ENCODE measurements around the gene AFF4.

The AFF4 gene

DNA sequence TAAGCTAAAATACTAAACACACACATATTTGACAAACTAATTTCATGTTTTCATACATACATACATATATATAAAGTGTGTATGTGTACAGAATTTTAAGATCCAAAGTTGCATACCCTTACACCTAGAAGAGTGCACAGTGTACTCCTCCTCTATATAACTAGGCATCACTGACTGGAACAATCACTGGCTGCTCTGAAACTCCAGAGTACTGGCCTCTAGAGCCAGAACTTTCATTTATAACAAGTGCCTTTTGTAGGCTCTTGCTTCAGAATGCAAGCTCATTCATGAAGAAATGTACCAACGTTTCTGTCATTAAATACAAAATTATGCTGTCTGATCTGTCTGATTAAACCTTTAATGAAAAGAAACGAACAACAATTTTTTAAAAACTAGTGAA lies 86.0 kb downstream of the AFF4 start:
- no peak for DNase-seq (ENCODE audit: insufficient read length)
- TF ChIP-seq POLR2A (IDR thresholded peaks at IDR 0.05; ENCODE audit: low read depth, low read length) (no peak), TAF1 (IDR thresholded peaks at IDR 0.05; ENCODE audit: borderline replicate concordance, low read depth, low read length) (no peak), POLR2AphosphoS5 (IDR thresholded peaks at IDR 0.05; ENCODE audit: low read depth, low read length) (no peak)
- FAIRE-seq, result no peak

DNA sequence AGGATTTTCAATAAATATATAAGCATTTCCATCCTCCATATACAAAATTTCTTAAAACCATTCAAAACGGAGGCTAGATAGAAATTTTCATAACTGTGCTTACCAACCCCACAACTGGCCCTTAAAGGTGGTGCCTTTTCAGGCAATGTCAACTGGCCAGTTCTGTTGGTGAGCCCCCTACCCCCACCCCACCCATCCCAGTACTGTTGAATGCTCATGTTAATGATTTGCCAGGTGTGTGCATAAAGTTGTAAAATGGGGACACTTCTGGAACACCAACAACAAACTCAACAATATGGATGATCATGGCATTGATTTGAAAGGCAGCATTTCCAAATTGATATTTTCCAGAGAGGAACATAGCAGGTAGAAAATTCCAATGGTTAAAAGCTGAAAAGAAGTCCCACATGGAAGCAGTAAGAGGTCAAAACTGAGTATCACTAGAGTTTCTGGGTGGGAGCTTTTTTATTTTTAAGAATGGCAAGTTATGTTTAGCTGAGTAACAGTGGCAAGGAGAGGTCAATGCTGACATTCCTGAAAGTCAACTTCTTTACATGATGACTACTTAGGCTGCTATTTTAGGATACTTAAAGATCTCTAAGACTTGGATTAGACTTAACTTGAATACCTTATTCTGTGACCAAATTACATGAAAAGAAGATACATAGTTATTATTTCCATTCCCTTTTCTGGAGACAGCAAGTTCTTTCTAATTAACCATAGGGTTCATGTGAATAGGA lies 87.2 kb downstream of the AFF4 start:
- TF ChIP-seq POLR2AphosphoS5 (IDR thresholded peaks at IDR 0.05; ENCODE audit: low read depth, low read length) (no peak), POLR2A (IDR thresholded peaks at IDR 0.05; ENCODE audit: low read depth, low read length) (no peak), TAF1 (IDR thresholded peaks at IDR 0.05; ENCODE audit: borderline replicate concordance, low read depth, low read length) (no peak)
- DNase-seq (ENCODE audit: insufficient read length), result no peak
- FAIRE-seq, result peak; percentile 42

GRCh38 chr5:132873930-132874271 lies 89.5 kb downstream of the AFF4 start:
- FAIRE-seq (no peak), DNase-seq (ENCODE audit: insufficient read length) (no peak)

GRCh38 chr5:132873119-132873929 lies 90.1 kb downstream of the AFF4 start, which contains the start of gene LEAP2:
TSS of gene LEAP2 (plus strand) at chr5:132873668. CDS start at chr5:132873695, 27 bp downstream.
- 0 out of 2 replicates have a peak, but pooled peaks have one; percentile 11 for TF ChIP-seq POLR2A (IDR thresholded peaks at IDR 0.05; ENCODE audit: low read depth, low read length)
- TF ChIP-seq TAF1 (IDR thresholded peaks at IDR 0.05; ENCODE audit: borderline replicate concordance, low read depth, low read length), result no peak
- no peak; the same call in 1 of the 2 replicates for TF ChIP-seq POLR2AphosphoS5 (IDR thresholded peaks at IDR 0.05; ENCODE audit: low read depth, low read length)
- no peak for FAIRE-seq
- no peak for DNase-seq (ENCODE audit: insufficient read length)

More at GRCh38 chr5:132873930-132874271, 89.5 kb downstream of the AFF4 start:
- no peak for TF ChIP-seq TAF1 (IDR thresholded peaks at IDR 0.05; ENCODE audit: borderline replicate concordance, low read depth, low read length)
- 0 out of 2 replicates have a peak, but pooled peaks have one; percentile 1 for TF ChIP-seq POLR2A (IDR thresholded peaks at IDR 0.05; ENCODE audit: low read depth, low read length)

- no peak for TF ChIP-seq TAF1 (IDR thresholded peaks at IDR 0.05; ENCODE audit: borderline replicate concordance, low read depth, low read length)
- TF ChIP-seq POLR2A (IDR thresholded peaks at IDR 0.05; ENCODE audit: low read depth, low read length), result no peak
- no peak for TF ChIP-seq POLR2AphosphoS5 (IDR thresholded peaks at IDR 0.05; ENCODE audit: low read depth, low read length)
- DNase-seq (ENCODE audit: insufficient read length) (no peak), FAIRE-seq (no peak)
Measured at GRCh38 chr5:132872788-132873118, 90.7 kb downstream of the AFF4 start.

DNA sequence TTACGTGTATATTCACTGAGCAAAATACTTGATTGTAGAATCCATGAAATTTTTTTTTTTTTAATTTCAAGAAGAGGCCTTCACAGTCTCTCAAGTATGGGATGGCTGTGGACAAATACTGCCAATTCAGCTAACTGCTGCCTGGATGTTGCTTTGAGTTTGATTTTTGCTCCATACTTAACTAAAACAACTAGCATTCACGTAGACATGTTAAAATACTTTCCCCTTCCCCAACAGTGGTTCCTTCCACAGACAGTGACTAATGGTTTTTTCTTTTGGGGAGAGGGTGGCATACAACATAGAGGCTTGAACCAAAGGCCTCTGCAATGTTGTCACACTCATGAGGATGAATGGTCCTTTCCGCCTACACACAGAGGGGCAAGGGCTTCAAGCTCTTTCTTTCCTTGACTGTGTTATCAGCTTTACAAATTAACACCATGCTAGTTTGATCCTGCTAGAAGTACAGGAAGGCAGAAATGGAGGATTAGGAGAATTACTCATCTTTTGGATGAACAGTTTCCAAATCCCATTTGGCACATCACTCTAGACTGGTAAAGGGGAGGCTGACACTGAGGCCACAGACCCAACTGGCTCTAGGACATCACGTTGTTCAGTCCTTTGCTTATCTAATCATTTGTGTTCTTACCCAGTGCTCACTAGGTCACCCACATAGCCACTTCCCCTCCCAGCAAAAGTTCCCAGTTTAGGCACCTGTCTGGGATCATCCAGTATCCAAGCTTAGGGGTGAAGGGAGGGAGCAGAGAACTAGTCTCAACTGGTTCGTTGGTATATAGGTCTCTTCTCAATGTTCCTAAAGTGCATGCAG lies 91.8 kb downstream of the AFF4 start:
- FAIRE-seq (no peak), DNase-seq (ENCODE audit: insufficient read length) (no peak)
- no peak for TF ChIP-seq TAF1 (IDR thresholded peaks at IDR 0.05; ENCODE audit: borderline replicate concordance, low read depth, low read length)
- TF ChIP-seq POLR2AphosphoS5 (IDR thresholded peaks at IDR 0.05; ENCODE audit: low read depth, low read length), result no peak
- TF ChIP-seq POLR2A (IDR thresholded peaks at IDR 0.05; ENCODE audit: low read depth, low read length), result peak; percentile 45

- DNase-seq (ENCODE audit: insufficient read length) (no peak), FAIRE-seq (no peak)
- TF ChIP-seq POLR2A (IDR thresholded peaks at IDR 0.05; ENCODE audit: low read depth, low read length) (no peak), POLR2AphosphoS5 (IDR thresholded peaks at IDR 0.05; ENCODE audit: low read depth, low read length) (no peak), TAF1 (IDR thresholded peaks at IDR 0.05; ENCODE audit: borderline replicate concordance, low read depth, low read length) (no peak)
Measured at GRCh38 chr5:132870801-132871200, 92.6 kb downstream of the AFF4 start.

GRCh38 chr5:132868754-132869153 lies 94.7 kb downstream of the AFF4 start:
- TF ChIP-seq TAF1 (IDR thresholded peaks at IDR 0.05; ENCODE audit: borderline replicate concordance, low read depth, low read length) (no peak), POLR2AphosphoS5 (IDR thresholded peaks at IDR 0.05; ENCODE audit: low read depth, low read length) (0 out of 2 replicates have a peak, but pooled peaks have one; percentile 22), POLR2A (IDR thresholded peaks at IDR 0.05; ENCODE audit: low read depth, low read length) (no peak)
- no peak for DNase-seq (ENCODE audit: insufficient read length)
- FAIRE-seq, result no peak

DNA sequence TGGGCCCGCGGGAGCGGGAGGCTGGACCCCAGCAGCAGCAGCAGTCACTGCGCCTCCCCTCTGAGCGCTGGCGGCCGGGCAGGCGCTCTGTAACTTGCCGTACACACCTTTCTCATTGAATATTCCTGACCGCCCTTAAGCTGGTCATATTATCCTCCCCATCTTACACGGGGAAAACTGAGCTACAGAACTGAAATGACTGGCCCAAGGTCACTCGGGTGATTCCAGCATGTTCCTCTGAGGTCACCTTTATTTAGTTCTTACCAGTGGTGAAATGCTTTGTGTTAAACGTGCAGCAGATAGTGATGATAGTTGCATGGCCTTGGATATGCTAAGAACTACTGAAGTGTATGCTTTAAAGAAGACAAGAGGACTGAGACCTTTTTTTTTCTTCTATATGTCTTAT lies 96.4 kb downstream of the AFF4 start:
- FAIRE-seq, result no peak

GRCh38 chr5:132866342-132867045 lies 96.9 kb downstream of the AFF4 start, which contains the start of the genes GDF9 and UQCRQ:
TSS of gene GDF9 (minus strand) at chr5:132866469. CDS start at chr5:132864533, 1,936 bp downstream.
TSS of gene UQCRQ (plus strand) at chr5:132866642. CDS start at chr5:132866882, 240 bp downstream.
- TF ChIP-seq POLR2A (IDR thresholded peaks at IDR 0.05; ENCODE audit: low read depth, low read length) (peak; percentile 98), TAF1 (IDR thresholded peaks at IDR 0.05; ENCODE audit: borderline replicate concordance, low read depth, low read length) (peak; percentile 30; the same call in 1 of the 2 replicates), POLR2AphosphoS5 (IDR thresholded peaks at IDR 0.05; ENCODE audit: low read depth, low read length) (peak; percentile 96)
- peak; percentile 92 for DNase-seq (ENCODE audit: insufficient read length)
- FAIRE-seq, result peak; percentile 97

More for the DNA sequence above, 96.4 kb downstream of the AFF4 start:
- TF ChIP-seq POLR2AphosphoS5 (IDR thresholded peaks at IDR 0.05; ENCODE audit: low read depth, low read length), result no peak
- DNase-seq (ENCODE audit: insufficient read length), result no peak

Data from GM12892 (cell line).